Peyer's patch (tissue), 4 donors: ENCODE data around the gene TENT4A.

Experiments
- CTCF ChIP-seq, 6 experiments: fragments of 450-650 bp in 4 of 6; fragments of 200-600 bp in 2 of 6; sonication (generic) in 1 of 6; IDR thresholded peaks; one replicate each; pipeline ENCODE4 v1.5.1; 2017 to 2019; ENCODE audit warnings: antibody characterized with exemption in 6 of 6, mild to moderate bottlenecking in 3 of 6, moderate library complexity in 1 of 6
- POLR2A ChIP-seq, 2 donors: fragments of 450-650 bp; IDR thresholded peaks; one replicate each; pipeline ENCODE4 v1.5.1; 2017; ENCODE audit warnings: antibody characterized with exemption in 2 of 2, mild to moderate bottlenecking in 2 of 2, moderate library complexity in 2 of 2

GRCh38 chr5:6785161-6785860 lies 72.1 kb downstream of the TENT4A start:
- no peak for TF ChIP-seq CTCF (IDR thresholded peaks at IDR 0.05)
- TF ChIP-seq POLR2A (IDR thresholded peaks at IDR 0.05), result no peak
